Activated CD4-positive, alpha-beta memory T cell treated with anti-CD3 and anti-CD28 coated beads for 36 hours (primary cell): ENCODE measurements around the gene C1orf53. TPM values are rescaled to one million over a fixed set of nuclear protein-coding genes. Genes with fewer than 3 reads are reported as not detected.
"Not testable (repeated sequence)": the region's sequence is repeated elsewhere in the genome, so short reads cannot be mapped to it uniquely, and the experiment has no call there.

Experiments
- CTCF ChIA-PET: fragments of 350-600 bp; sonication (Branson Sonifier 250); formaldehyde crosslinking; loops from one replicate; lab custom pipeline; 2021; ENCODE audit warnings: antibody characterized with exemption, inconsistent platforms; lab: Charles Lee
- POLR2A ChIA-PET: fragments of 350-600 bp; sonication (Branson Sonifier 250); formaldehyde crosslinking; loops from one replicate; lab custom pipeline; 2021; ENCODE audit warnings: antibody characterized with exemption; lab: Charles Lee
- DNase-seq: peaks from one replicate; pipeline ENCODE4 v3.0.0-alpha.2; 2020
- H3K27ac Mint-ChIP-seq: one replicate; pipeline ENCODE4 v1.8.0; 2021; ENCODE audit warnings: mixed read lengths
- H3K27me3 Mint-ChIP-seq: one replicate; pipeline ENCODE4 v1.8.0; 2021; ENCODE audit warnings: mixed read lengths
- H3K36me3 Mint-ChIP-seq: one replicate; pipeline ENCODE4 v1.8.0; 2021; ENCODE audit warnings: mixed read lengths
- H3K4me1 Mint-ChIP-seq: one replicate; pipeline ENCODE4 v1.8.0; 2021; ENCODE audit warnings: low read depth, mixed read lengths
- H3K4me3 Mint-ChIP-seq: one replicate; pipeline ENCODE4 v1.8.0; 2021; ENCODE audit warnings: mild to moderate bottlenecking, mixed read lengths
- H3K9me3 Mint-ChIP-seq: one replicate; pipeline ENCODE4 v1.8.0; 2021; ENCODE audit warnings: mixed read lengths
- intact Hi-C: fragments of 100-400 bp; cut with micrococcal nuclease; formaldehyde crosslinking; loops from one replicate; pipeline ENCODE4 v1.15.1; 2023
- total RNA-seq, 2 experiments: library from RNA; stranded (reverse); gene quantifications; one replicate each; pipeline ENCODE4 v1.2.3, GENCODE V29; 2021

The C1orf53 gene
- total RNA-seq, 2 experiments from 2014 or later = 0.40 to 0.58 TPM

- H3K4me3 Mint-ChIP-seq, POLR2A ChIA-PET, H3K27ac Mint-ChIP-seq, DNase-seq, intact Hi-C loops, H3K9me3 Mint-ChIP-seq, CTCF ChIA-PET, H3K36me3 Mint-ChIP-seq, H3K4me1 Mint-ChIP-seq: not testable (repeated sequence)
- H3K27me3 Mint-ChIP-seq = peaks cover 35% of the 10 kb centered on the region
These were observed 20.2 kb upstream of the C1orf53 start for GRCh38 chr1:197882241-197882640.

GRCh38 chr1:197884173-197884572 is 18.3 kb upstream of the C1orf53 start:
- H3K36me3 Mint-ChIP-seq = no peaks in the 10 kb centered on the region
- ChIA-PET CTCF (no interaction called here), POLR2A (no interaction called here)
- H3K4me1 Mint-ChIP-seq = no peaks in the 10 kb centered on the region
- H3K9me3 Mint-ChIP-seq = no peaks in the 10 kb centered on the region
- H3K27me3 Mint-ChIP-seq = peaks cover 38% of the 10 kb centered on the region
- intact Hi-C loops = no loop called here
- no peak overlapping the region for H3K27ac Mint-ChIP-seq
- no peak for DNase-seq
- no peak overlapping the region for H3K4me3 Mint-ChIP-seq

- DNase-seq = no peak
- Mint-ChIP-seq H3K27me3 (peaks cover 32% of the 10 kb centered on the region), H3K36me3 (peaks cover 4% of the 10 kb centered on the region), H3K4me3 (no peak overlapping the region), H3K27ac (no peak overlapping the region), H3K9me3 (no peaks in the 10 kb centered on the region), H3K4me1 (no peaks in the 10 kb centered on the region)
- CTCF ChIA-PET = interaction anchor here (1.0 to 1.3 kb wide), 2 partner anchors 12 to 22 kb away, joined by 3 to 4 read pairs; no protein-coding TSS in a partner anchor
- intact Hi-C loops = no loop called here
- POLR2A ChIA-PET = no interaction called here
These were observed 11.5 kb upstream of the C1orf53 start for GRCh38 chr1:197890936-197891335.

- intact Hi-C loops = no loop called here
- Mint-ChIP-seq H3K4me1 (no peaks in the 10 kb centered on the region), H3K9me3 (no peaks in the 10 kb centered on the region), H3K4me3 (no peak overlapping the region), H3K27ac (no peak overlapping the region), H3K27me3 (peaks cover 41% of the 10 kb centered on the region), H3K36me3 (peaks cover 4% of the 10 kb centered on the region)
- ChIA-PET CTCF (no interaction called here), POLR2A (no interaction called here)
- DNase-seq = no peak
These were observed 9.7 kb upstream of the C1orf53 start for GRCh38 chr1:197892684-197893083.

GRCh38 chr1:197896301-197896700 is 6.1 kb upstream of the C1orf53 start:
- Mint-ChIP-seq H3K36me3 (peaks cover 4% of the 10 kb centered on the region), H3K27ac (no peak overlapping the region), H3K4me1 (no peaks in the 10 kb centered on the region), H3K9me3 (no peaks in the 10 kb centered on the region), H3K27me3 (peaks cover 36% of the 10 kb centered on the region), H3K4me3 (no peak overlapping the region)
- ChIA-PET CTCF (no interaction called here), POLR2A (no interaction called here)
- intact Hi-C loops = no loop called here
- DNase-seq = no peak

GRCh38 chr1:197899037-197899436 is 3.4 kb upstream of the C1orf53 start:
- ChIA-PET CTCF (no interaction called here), POLR2A (no interaction called here)
- Mint-ChIP-seq H3K27ac (no peak overlapping the region), H3K9me3 (no peaks in the 10 kb centered on the region), H3K4me1 (peaks cover 9% of the 10 kb centered on the region), H3K36me3 (peaks cover 4% of the 10 kb centered on the region), H3K27me3 (peaks cover 32% of the 10 kb centered on the region), H3K4me3 (no peak overlapping the region)
- intact Hi-C loops = no loop called here
- DNase-seq = no peak

- ChIA-PET POLR2A (interaction anchor here (0.9 to 1.7 kb wide), 4 partner anchors 14 to 127 kb away, joined by 4 to 6 read pairs (median 4); partner anchors contain the start of gene DENND1B), CTCF (interaction anchor here (0.8 to 1.3 kb wide), 6 partner anchors 8 to 286 kb away, joined by 3 to 8 read pairs (median 3); partner anchors contain the start of gene LHX9)
- Mint-ChIP-seq H3K4me1 (peaks cover 9% of the 10 kb centered on the region), H3K27me3 (peaks cover 43% of the 10 kb centered on the region), H3K9me3 (no peaks in the 10 kb centered on the region), H3K4me3 (peak overlapping the region; percentile 75), H3K27ac (peak overlapping the region; percentile 50), H3K36me3 (no peaks in the 10 kb centered on the region)
- no peak for DNase-seq
- intact Hi-C loops = loop anchor here (2.0 to 10.0 kb wide), 3 partner anchors 125 to 783 kb away; no protein-coding TSS in a partner anchor
These were observed 338 bp upstream of the C1orf53 start for GRCh38 chr1:197902131-197902453.

- POLR2A ChIA-PET = interaction anchor here (0.9 to 1.7 kb wide), 4 partner anchors 13 to 128 kb away, joined by 4 to 6 read pairs (median 4); partner anchors contain the start of gene DENND1B
- Mint-ChIP-seq H3K4me3 (peak overlapping the region; percentile 77), H3K36me3 (peaks cover under 1% of the 10 kb centered on the region), H3K27me3 (peaks cover 43% of the 10 kb centered on the region), H3K27ac (peak overlapping the region; percentile 42), H3K4me1 (peaks cover 9% of the 10 kb centered on the region), H3K9me3 (no peaks in the 10 kb centered on the region)
- no peak for DNase-seq
- intact Hi-C loops = loop anchor here (1.0 to 10.0 kb wide), 4 partner anchors 13 to 782 kb away; no protein-coding TSS in a partner anchor
- CTCF ChIA-PET = interaction anchor here (0.6 to 1.6 kb wide), 8 partner anchors 12 to 288 kb away, joined by 3 to 8 read pairs (median 3); partner anchors contain the start of gene LHX9
These were observed 725 bp downstream of the C1orf53 start for GRCh38 chr1:197903196-197903514.

GRCh38 chr1:197904126-197904787 is 1.8 kb downstream of the C1orf53 start:
- no peak for DNase-seq
- H3K27me3 Mint-ChIP-seq = peaks cover 54% of the 10 kb centered on the region
- H3K4me1 Mint-ChIP-seq = peaks cover 20% of the 10 kb centered on the region
- CTCF ChIA-PET = interaction anchor here (0.5 to 1.6 kb wide), 5 partner anchors 20 to 617 kb away, joined by 3 to 6 read pairs (median 4); no protein-coding TSS in a partner anchor
- intact Hi-C loops = loop anchor here (10.0 kb wide), 1 partner anchor 781 kb away; no protein-coding TSS in a partner anchor
- no peaks in the 10 kb centered on the region for H3K9me3 Mint-ChIP-seq
- peaks cover 3% of the 10 kb centered on the region for H3K36me3 Mint-ChIP-seq
- H3K4me3 Mint-ChIP-seq = no peak overlapping the region
- H3K27ac Mint-ChIP-seq = no peak overlapping the region
- POLR2A ChIA-PET = no interaction called here

- no peaks in the 10 kb centered on the region for H3K9me3 Mint-ChIP-seq
- intact Hi-C loops = loop anchor here (10.0 kb wide), 1 partner anchor 779 kb away; no protein-coding TSS in a partner anchor
- POLR2A ChIA-PET = no interaction called here
- peaks cover 3% of the 10 kb centered on the region for H3K36me3 Mint-ChIP-seq
- H3K4me1 Mint-ChIP-seq = peaks cover 34% of the 10 kb centered on the region
- CTCF ChIA-PET = interaction anchor here (1.1 to 1.5 kb wide), 3 partner anchors 10 to 37 kb away, joined by 3 to 6 read pairs (median 5); no protein-coding TSS in a partner anchor
- no peak for DNase-seq
- no peak overlapping the region for H3K4me3 Mint-ChIP-seq
- peaks cover 69% of the 10 kb centered on the region for H3K27me3 Mint-ChIP-seq
- H3K27ac Mint-ChIP-seq = no peak overlapping the region
These were observed 3.4 kb downstream of the C1orf53 start for GRCh38 chr1:197905699-197906351.

- DNase-seq = no peak
- intact Hi-C loops = loop anchor here (10.0 kb wide), 1 partner anchor 777 kb away; no protein-coding TSS in a partner anchor
- Mint-ChIP-seq H3K9me3 (no peaks in the 10 kb centered on the region), H3K27ac (no peak overlapping the region), H3K36me3 (peaks cover 3% of the 10 kb centered on the region), H3K27me3 (peaks cover 88% of the 10 kb centered on the region), H3K4me1 (peaks cover 46% of the 10 kb centered on the region), H3K4me3 (no peak overlapping the region)
- POLR2A ChIA-PET = no interaction called here
- CTCF ChIA-PET = interaction anchor here (0.9 to 1.6 kb wide), 7 partner anchors 8 to 389 kb away, joined by 3 to 12 read pairs (median 5); partner anchors contain the start of gene LHX9
These were observed 5.6 kb downstream of the C1orf53 start for GRCh38 chr1:197907846-197908616.
